AG09319 (cell line): Measurements from ENCODE around the gene RNGTT.
A peak's percentile ranks its signal among the peaks of the same experiment; 100 is the strongest.

Experiments used
- DNase-seq: peaks from one replicate; pipeline ENCODE4 v3.0.0-alpha.2; 2010; ENCODE audit warnings: low read depth; ENCODE audit errors: extremely low read depth
- CTCF ChIP-seq: IDR thresholded peaks from 2 replicates; pipeline ENCODE4 v1.5.1; 2011; ENCODE audit warnings: low read depth, mild to moderate bottlenecking, inconsistent platforms, low read length, moderate library complexity

Gene RNGTT

GRCh38 chr6:88810701-88811100, 152.7 kb downstream of the RNGTT start:
- DNase-seq: no peak
- no peak for TF ChIP-seq CTCF

GRCh38 chr6:88810089-88810488, 153.3 kb downstream of the RNGTT start:
- no peak for DNase-seq

GRCh38 chr6:88808381-88808780, 155.0 kb downstream of the RNGTT start:
- no peak for TF ChIP-seq CTCF
- DNase-seq: peak; percentile 40

More at GRCh38 chr6:88810089-88810488, 153.3 kb downstream of the RNGTT start:
- no peak for TF ChIP-seq CTCF

GRCh38 chr6:88807622-88808021, 155.8 kb downstream of the RNGTT start:
- TF ChIP-seq CTCF: no peak
- no peak for DNase-seq

- no peak for DNase-seq
- no peak for TF ChIP-seq CTCF
These were observed 156.7 kb downstream of the RNGTT start for GRCh38 chr6:88806728-88807127.

GRCh38 chr6:88804701-88805100, 158.7 kb downstream of the RNGTT start:
- no peak for TF ChIP-seq CTCF
- no peak for DNase-seq

- no peak for DNase-seq
- no peak for TF ChIP-seq CTCF
These were observed 177.9 kb downstream of the RNGTT start for GRCh38 chr6:88785478-88785877.
